HG03025 (cell line): ENCODE results near the gene UBE2L5.
"Not testable (repeated sequence)": the region's sequence is repeated elsewhere in the genome, so short reads cannot be mapped to it uniquely, and the experiment has no call there.

Source experiments
- ATAC-seq: cut with Tn5 transposase; IDR thresholded peaks from one replicate; pipeline ENCODE4 v1.9.1; 2021; ENCODE audit warnings: mild to moderate bottlenecking, moderate library complexity; ENCODE audit not compliant: unreplicated experiment, low FRiP score

The UBE2L5 gene

DNA sequence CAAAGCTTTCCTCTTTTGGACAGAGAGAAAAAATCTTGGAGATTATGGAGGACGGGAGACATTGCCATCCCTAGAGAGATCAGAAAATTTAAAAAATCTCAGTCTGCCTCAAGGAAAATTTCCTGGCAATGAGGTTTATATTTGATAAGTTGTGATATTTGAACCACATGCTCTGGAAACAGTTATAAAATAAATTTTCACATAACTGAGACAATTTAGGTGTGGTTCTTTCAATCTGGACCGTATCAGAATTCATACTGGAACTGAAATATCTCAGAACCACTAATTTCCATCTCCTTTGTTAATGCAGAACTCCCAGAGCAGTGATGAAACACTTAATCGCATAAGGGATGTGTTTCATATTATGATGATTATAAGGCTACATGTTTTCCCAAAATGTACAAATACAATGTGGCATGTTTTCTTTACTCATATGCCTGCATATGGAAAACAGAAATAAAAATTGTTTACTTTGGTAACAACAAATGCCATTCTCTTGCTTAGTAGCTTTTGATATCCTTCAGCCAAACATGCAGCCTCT is 13.7 kb downstream of the UBE2L5 start:
- ATAC-seq: no peak

DNA sequence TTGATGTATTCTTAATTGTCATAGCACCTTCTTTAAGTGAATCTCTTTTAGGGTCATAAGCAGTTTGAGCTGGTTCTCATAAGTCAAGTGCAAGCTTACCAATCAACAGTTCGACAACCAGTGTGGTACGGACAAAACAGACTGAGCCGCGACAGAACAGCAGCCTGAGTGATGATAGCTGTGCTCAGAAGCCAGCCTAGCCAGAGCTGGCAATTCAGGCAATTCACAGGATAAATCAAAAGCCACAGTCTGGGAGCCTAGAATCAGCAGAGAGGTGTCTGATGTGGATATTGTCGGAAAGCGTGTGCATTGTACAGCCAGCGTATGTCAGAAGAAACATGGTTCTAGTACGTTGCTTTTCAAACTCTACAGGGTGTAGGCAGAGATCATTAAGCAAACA is 14.9 kb downstream of the UBE2L5 start:
- ATAC-seq: no peak

- no peak for ATAC-seq
Measured at GRCh38 chr13:30438286-30438685, 16.0 kb downstream of the UBE2L5 start.

GRCh38 chr13:30440910-30441703 is 18.8 kb downstream of the UBE2L5 start:
- ATAC-seq: no peak

DNA sequence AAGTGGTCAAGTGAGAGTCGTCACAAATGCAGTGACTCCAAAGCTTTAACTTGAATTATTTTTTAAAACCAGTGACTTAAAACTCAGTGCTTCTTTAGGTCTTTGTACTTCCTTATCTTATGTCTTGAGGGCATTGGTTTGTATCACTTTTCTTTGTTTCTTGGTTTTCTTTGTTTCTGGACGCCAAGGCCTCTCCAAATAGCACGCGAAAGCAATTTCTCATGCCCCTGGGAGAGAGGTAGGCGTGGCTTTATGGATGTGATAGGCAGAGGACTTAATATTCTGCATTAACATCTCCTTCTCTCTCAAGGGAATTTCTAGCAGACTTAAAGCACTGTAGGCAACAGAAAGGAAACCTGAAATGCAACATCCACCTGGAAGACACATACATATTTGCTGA is 20.6 kb downstream of the UBE2L5 start:
- ATAC-seq: no peak

- ATAC-seq: not testable (repeated sequence)
Measured at GRCh38 chr13:30443491-30443890, 21.2 kb downstream of the UBE2L5 start.

- no peak for ATAC-seq
Measured at GRCh38 chr13:30443957-30444404, 21.7 kb downstream of the UBE2L5 start.

GRCh38 chr13:30446126-30446500 is 23.8 kb downstream of the UBE2L5 start:
- ATAC-seq: no peak

DNA sequence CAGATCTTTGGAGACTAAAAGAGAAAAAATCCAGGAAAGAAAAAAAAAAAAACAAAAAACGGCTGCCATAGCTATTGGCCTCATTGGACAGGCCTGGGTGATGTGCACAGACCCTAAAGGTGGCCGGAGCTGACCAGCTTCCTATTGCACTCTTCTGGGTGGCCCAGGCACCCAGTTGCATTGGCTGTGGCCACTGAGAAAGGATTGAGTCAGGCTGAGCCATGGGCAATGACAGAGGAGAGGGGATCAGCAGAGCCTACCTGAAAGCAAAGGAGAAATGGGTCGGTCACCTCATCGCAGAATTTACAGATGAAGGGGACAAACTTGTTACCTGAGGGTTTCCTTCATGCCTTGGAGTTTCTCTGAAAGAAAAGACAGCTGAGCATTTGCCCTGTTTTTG is 26.1 kb downstream of the UBE2L5 start:
- no peak for ATAC-seq

- ATAC-seq: no peak
Measured at GRCh38 chr13:30450066-30450465, 27.8 kb downstream of the UBE2L5 start.

DNA sequence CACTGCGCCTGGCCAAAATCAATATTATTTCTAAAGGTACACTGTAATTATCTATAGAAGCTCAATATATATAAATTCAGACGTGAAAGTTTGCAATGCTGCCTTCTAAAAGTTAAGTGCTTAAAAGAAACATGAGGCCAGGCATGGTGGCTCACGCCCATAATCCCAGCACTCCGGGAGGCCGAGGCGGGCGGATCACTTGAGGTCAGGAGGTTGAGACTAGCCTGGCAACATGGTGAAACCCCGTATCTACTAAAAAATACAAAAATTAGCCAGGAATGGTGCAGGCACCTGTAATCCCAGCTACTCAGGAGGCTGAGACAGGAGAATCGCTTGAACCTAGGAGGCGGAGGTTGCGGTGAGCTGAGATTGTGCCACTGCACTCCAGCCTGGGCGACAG is 29.2 kb downstream of the UBE2L5 start:
- not testable (repeated sequence) for ATAC-seq

- ATAC-seq: no peak
Measured at GRCh38 chr13:30453727-30454126, 31.4 kb downstream of the UBE2L5 start.

DNA sequence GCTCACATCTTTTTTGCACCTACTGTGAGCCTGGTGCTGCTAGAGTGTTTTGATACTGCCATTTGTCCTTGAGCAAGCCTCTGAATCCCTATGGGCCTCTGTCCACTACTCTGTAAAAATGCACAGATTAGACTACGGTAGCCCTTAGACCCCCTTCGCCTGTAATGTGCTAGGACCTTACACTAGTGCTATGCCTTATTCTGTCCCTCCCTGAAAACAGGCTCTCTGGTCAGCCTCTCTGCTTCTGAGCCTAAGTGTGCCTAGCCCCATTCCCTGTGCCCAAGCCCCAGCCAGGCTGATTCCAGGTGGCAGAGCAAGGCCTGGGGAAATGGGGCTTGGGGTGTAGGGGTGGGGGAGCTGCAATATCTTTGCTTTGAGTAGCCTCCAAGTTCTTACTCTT is 32.7 kb downstream of the UBE2L5 start:
- no peak for ATAC-seq

DNA sequence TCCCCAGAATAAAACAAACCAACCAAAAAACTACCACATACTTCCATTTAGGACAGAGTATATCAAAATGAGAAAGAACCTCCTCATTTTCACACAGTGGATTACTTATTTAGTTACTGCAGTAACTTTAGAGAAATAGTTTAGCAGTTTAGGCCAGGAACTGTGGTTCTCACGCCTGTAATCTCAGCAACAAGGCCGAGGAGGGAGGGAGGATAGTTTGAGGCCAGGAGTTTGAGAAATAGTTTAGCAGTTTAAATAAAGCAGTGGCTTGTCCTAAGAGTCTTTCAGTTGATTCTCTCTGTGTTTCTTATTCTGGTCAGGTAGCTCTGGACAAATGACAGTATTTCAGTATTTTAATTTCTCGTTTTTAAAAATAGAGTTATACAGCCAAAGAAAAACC is 34.0 kb downstream of the UBE2L5 start:
- no peak for ATAC-seq

DNA sequence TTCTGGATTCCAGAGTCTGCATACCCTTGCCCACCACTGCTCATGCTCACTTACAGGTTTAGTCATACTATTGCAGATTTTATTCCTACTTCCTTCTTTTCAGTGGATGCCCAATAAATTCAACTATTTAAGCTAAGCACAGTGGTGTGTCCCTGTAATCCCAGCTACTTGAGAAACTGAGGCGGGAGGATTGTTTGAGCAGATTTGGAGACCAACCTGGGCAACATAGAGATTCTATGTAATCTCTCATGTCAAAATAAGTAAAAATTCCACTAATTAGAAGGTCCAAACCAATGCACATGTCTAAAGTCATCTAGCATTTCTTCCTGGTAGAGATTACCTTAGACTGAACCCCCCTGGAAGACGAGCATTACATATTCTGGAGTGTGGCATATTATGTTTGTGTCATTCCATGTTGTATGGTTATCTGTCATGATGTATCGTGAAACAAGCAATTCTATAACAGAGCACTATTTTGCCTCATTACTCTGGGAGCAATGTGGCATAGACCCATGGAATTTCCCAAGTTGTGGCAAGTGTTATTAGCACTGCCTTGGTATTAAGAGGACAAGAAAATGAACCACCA is 35.1 kb downstream of the UBE2L5 start:
- no peak for ATAC-seq

- not testable (repeated sequence) for ATAC-seq
Measured at GRCh38 chr13:30461279-30462066, 39.2 kb downstream of the UBE2L5 start.

GRCh38 chr13:30463787-30464495 is 41.6 kb downstream of the UBE2L5 start:
- peak; percentile 37 for ATAC-seq

DNA sequence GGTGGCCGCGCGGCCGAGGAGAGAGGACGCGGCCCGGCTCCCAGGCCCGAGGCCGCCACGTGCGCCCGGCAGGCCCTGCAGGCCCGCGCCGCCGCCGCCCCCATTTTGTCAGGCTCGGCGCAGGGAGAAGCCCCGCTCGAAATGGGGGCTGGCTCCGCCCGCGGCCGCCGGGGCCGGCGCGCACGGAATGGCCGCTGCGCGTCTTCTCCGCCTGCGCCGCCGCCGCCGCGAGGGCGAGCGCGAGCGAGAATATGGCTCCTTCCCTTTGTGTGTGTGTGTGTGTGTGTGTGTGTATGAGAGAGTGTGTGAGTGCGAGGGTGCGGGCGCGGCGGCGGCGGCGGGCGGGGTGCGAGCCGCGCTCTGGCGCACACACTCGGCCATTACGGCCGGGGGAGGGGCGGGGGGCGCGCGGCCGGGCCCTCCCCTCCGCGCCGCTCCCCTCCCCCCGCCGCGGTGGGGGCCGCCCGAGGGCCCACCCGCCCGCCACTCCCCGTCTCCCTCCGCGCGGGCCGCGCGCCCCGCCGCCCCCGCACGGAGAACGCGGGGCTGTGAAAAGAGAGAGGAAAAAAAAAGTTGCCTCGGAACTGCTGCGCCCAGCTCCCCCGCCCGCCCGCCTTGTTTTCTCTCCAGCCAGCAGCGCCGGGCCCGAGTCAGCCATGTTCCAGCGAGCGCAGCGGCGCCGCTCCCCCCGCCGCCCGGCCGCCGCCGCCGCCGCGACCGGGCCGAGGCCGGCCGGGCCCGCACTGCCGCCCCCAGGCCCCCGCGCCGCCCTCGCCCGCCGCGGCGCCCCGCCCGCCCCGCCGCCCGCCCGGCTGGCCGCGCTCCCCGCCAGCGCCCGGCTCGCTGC is 42.4 kb downstream of the UBE2L5 start:
- peak; percentile 23 for ATAC-seq

DNA sequence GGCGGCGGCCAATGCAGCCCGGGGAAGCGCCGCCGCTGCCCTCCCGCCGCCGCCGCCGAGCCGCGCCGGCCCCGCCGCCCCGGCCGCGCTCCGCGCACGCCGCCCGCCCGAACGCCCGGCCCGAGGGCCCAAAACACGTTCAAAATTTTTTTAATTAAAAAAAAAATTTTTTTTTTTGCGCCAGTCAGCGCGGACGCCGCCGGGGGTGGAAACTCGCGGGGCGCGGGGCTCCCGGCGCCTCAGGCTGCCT is 43.0 kb downstream of the UBE2L5 start:
- ATAC-seq: no peak
